Neural crest cell (in vitro differentiated cells): ENCODE results near the gene PLCB3. TPM values are rescaled to one million over a fixed set of nuclear protein-coding genes. Genes with fewer than 3 reads are reported as not detected.

ENCODE experiments used
- DNase-seq: peaks from one replicate; pipeline ENCODE4 v3.0.0; 2021; ENCODE audit warnings: low read depth, mixed read lengths, low spot score
- H3K27ac Mint-ChIP-seq: one replicate; pipeline ENCODE4 v1.8.0; 2021; ENCODE audit warnings: mild to moderate bottlenecking, mixed read lengths; ENCODE audit not compliant: unreplicated experiment
- H3K27me3 Mint-ChIP-seq: 2 replicates; pipeline ENCODE4 v1.8.0; 2021; ENCODE audit warnings: low read depth, mild to moderate bottlenecking, mixed read lengths
- H3K36me3 Mint-ChIP-seq: 2 replicates; pipeline ENCODE4 v1.8.0; 2021; ENCODE audit warnings: low read depth, mild to moderate bottlenecking, mixed read lengths
- H3K4me1 Mint-ChIP-seq: 2 replicates; pipeline ENCODE4 v1.8.0; 2021; ENCODE audit warnings: mixed read lengths
- H3K4me3 Mint-ChIP-seq: one replicate; pipeline ENCODE4 v1.8.0; 2021; ENCODE audit warnings: mild to moderate bottlenecking, mixed read lengths
- H3K9me3 Mint-ChIP-seq: 2 replicates; pipeline ENCODE4 v1.8.0; 2021; ENCODE audit warnings: mixed read lengths
- CTCF ChIP-seq: fragments of 200-600 bp; sonication (generic); conservative IDR thresholded peaks from 2 replicates; pipeline ENCODE4 v1.5.0; 2021; ENCODE audit warnings: antibody characterized with exemption, mild to moderate bottlenecking
- total RNA-seq: library from RNA; stranded (reverse); gene quantifications from 2 replicates; pipeline ENCODE4 v1.2.1, GENCODE V29; 2021

The PLCB3 gene
- total RNA-seq, 1 donor from 2014 or later = 36.4 TPM

GRCh38 chr11:64251753-64252002 lies 348 bp downstream of the PLCB3 start:
- no peaks in the 10 kb centered on the region for H3K9me3 Mint-ChIP-seq
- TF ChIP-seq CTCF = no peak
- H3K4me1 Mint-ChIP-seq = peaks cover 28% of the 10 kb centered on the region
- DNase-seq = no peak
- peak overlapping the region; percentile 90 for H3K4me3 Mint-ChIP-seq
- no peaks in the 10 kb centered on the region for H3K36me3 Mint-ChIP-seq
- H3K27me3 Mint-ChIP-seq = peaks cover 3% of the 10 kb centered on the region
- H3K27ac Mint-ChIP-seq = no peak overlapping the region

- H3K27me3 Mint-ChIP-seq = no peaks in the 10 kb centered on the region
Observed at GRCh38 chr11:64252003-64252872, 908 bp downstream of the PLCB3 start.

GRCh38 chr11:64253043-64253442 lies 1.7 kb downstream of the PLCB3 start:
- Mint-ChIP-seq H3K9me3 (no peaks in the 10 kb centered on the region), H3K36me3 (peaks cover 2% of the 10 kb centered on the region)
- no peak for TF ChIP-seq CTCF

More at GRCh38 chr11:64252003-64252872, 908 bp downstream of the PLCB3 start:
- H3K4me3 Mint-ChIP-seq = peak overlapping the region; percentile 90
- H3K4me1 Mint-ChIP-seq = peaks cover 28% of the 10 kb centered on the region
- H3K27ac Mint-ChIP-seq = no peak overlapping the region
- peak; percentile 25 for TF ChIP-seq CTCF
- H3K36me3 Mint-ChIP-seq = no peaks in the 10 kb centered on the region
- DNase-seq = no peak
- H3K9me3 Mint-ChIP-seq = no peaks in the 10 kb centered on the region

GRCh38 chr11:64253481-64253880 lies 2.2 kb downstream of the PLCB3 start:
- Mint-ChIP-seq H3K9me3 (no peaks in the 10 kb centered on the region), H3K27ac (no peak overlapping the region), H3K4me1 (peaks cover 21% of the 10 kb centered on the region), H3K4me3 (peak overlapping the region; percentile 83), H3K27me3 (no peaks in the 10 kb centered on the region), H3K36me3 (peaks cover 2% of the 10 kb centered on the region)
- TF ChIP-seq CTCF = no peak
- no peak for DNase-seq

More at GRCh38 chr11:64253043-64253442, 1.7 kb downstream of the PLCB3 start:
- Mint-ChIP-seq H3K27me3 (no peaks in the 10 kb centered on the region), H3K27ac (no peak overlapping the region), H3K4me3 (peak overlapping the region; percentile 83), H3K4me1 (peaks cover 23% of the 10 kb centered on the region)
- no peak for DNase-seq

- Mint-ChIP-seq H3K36me3 (peaks cover 4% of the 10 kb centered on the region), H3K27me3 (no peaks in the 10 kb centered on the region), H3K4me1 (peaks cover 22% of the 10 kb centered on the region), H3K9me3 (no peaks in the 10 kb centered on the region), H3K4me3 (no peak overlapping the region), H3K27ac (no peak overlapping the region)
- DNase-seq = no peak
- TF ChIP-seq CTCF = no peak
Observed at GRCh38 chr11:64254326-64254725, 3.0 kb downstream of the PLCB3 start.
